ENCODE results near the gene SYPL1. TPM values are rescaled to one million over a fixed set of nuclear protein-coding genes. Genes with fewer than 3 reads are reported as not detected.

SYPL1 gene
- 26.5 TPM for polyA plus RNA-seq (2012; ENCODE audit: insufficient read length, low read depth)

- TF ChIP-seq TAF1 (IDR thresholded peaks at IDR 0.05; ENCODE audit: borderline replicate concordance, insufficient read depth, low read length) (0 out of 2 replicates have a peak, but pooled peaks have one; percentile 43), FOXP2 (optimal IDR thresholded peaks at IDR 0.05; ENCODE audit: borderline replicate concordance, extremely low read depth, extremely low read length, insufficient read depth) (peak; percentile 38), REST (IDR thresholded peaks at IDR 0.05; ENCODE audit: insufficient read depth in 1 of 2, low read depth in 2 of 2, low read length in 2 of 2) (0 out of 4 replicates have a peak, but pooled peaks of 1 of the 2 experiments have one; percentile 43), SIN3A (IDR thresholded peaks at IDR 0.05; ENCODE audit: borderline replicate concordance, insufficient read depth, low read length) (no peak), POLR2AphosphoS5 (IDR thresholded peaks at IDR 0.05; ENCODE audit: low read depth, low read length) (peak; percentile 70)
These were observed at the start of gene SYPL1 for GRCh38 chr7:106112118-106112971. TSS of gene SYPL1 (minus strand) at chr7:106112312. CDS start at chr7:106112208, 104 bp downstream.

GRCh38 chr7:106155027-106155426 is 42.9 kb upstream of the SYPL1 start:
- TF ChIP-seq POLR2AphosphoS5 (IDR thresholded peaks at IDR 0.05; ENCODE audit: low read depth, low read length) (no peak), REST (IDR thresholded peaks at IDR 0.05; ENCODE audit: insufficient read depth in 1 of 2, low read depth in 2 of 2, low read length in 2 of 2) (no peak), TAF1 (IDR thresholded peaks at IDR 0.05; ENCODE audit: borderline replicate concordance, insufficient read depth, low read length) (no peak), FOXP2 (optimal IDR thresholded peaks at IDR 0.05; ENCODE audit: borderline replicate concordance, extremely low read depth, extremely low read length, insufficient read depth) (no peak), SIN3A (IDR thresholded peaks at IDR 0.05; ENCODE audit: borderline replicate concordance, insufficient read depth, low read length) (no peak)

- TF ChIP-seq SIN3A (IDR thresholded peaks at IDR 0.05; ENCODE audit: borderline replicate concordance, insufficient read depth, low read length) (no peak), FOXP2 (optimal IDR thresholded peaks at IDR 0.05; ENCODE audit: borderline replicate concordance, extremely low read depth, extremely low read length, insufficient read depth) (peak; percentile 38)
These were observed 41.9 kb upstream of the SYPL1 start for GRCh38 chr7:106153891-106154449.

DNA sequence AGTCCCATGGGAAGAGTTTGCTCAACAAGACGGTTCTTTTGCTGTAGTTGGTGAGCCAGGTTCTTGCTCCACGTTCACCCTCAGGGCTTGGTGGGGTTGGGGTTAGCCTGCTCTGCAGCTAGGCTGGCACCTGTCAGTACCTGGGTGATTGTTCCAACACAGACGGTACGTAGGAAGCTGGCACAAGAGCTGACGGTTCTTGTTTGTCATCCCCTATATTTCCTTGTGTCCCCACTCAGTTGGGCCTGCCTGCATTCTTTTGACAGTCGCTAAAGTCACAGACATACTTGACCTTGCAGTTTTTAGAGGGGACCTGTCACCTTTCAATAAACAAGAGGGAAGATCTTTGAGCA is 40.2 kb upstream of the SYPL1 start:
- TF ChIP-seq SIN3A (IDR thresholded peaks at IDR 0.05; ENCODE audit: borderline replicate concordance, insufficient read depth, low read length) = no peak
- TF ChIP-seq POLR2AphosphoS5 (IDR thresholded peaks at IDR 0.05; ENCODE audit: low read depth, low read length) = no peak
- TF ChIP-seq REST (IDR thresholded peaks at IDR 0.05; ENCODE audit: insufficient read depth in 1 of 2, low read depth in 2 of 2, low read length in 2 of 2) = no peak
- no peak for TF ChIP-seq FOXP2 (optimal IDR thresholded peaks at IDR 0.05; ENCODE audit: borderline replicate concordance, extremely low read depth, extremely low read length, insufficient read depth)
- TF ChIP-seq TAF1 (IDR thresholded peaks at IDR 0.05; ENCODE audit: borderline replicate concordance, insufficient read depth, low read length) = no peak

DNA sequence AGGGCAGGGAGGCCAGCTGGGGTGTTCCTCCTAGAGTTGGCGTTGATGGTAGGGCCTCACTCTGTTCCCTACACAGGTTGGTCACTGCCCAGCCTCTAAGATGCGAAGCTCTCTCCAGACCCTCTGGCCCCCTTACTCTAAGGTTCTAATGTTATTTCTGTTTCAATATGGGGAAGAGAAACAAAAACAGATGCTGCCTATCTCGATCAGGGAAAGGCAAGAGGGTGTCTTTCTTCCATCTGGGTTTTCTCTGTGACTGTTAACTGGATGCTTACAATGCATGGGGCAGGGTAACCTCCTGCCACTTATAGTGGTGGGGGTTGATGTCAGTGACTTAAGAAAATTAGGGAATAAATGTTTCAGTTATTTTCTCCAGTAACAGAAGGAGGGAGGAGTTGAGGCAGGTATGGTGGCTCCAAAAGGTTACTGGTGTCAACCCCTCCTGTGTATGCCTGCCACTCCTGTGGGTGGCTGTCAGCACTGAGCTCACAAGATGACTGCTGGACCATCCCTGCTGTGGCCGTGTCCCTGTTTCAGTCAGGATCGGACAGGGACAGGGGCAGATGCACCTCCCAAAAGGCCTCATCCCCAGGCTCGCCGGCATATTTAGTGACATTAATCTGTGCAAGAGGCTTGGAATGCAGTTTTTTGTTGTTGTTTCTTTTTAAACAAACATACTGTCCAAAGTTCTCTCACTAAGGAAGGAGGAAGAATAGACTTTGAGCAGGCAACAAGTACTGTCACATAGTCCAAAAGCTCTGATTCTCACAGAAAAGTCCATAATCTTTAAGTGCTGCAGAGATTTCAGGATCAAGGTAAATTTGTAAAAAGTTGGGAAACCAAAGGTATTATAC is 39.6 kb upstream of the SYPL1 start:
- TF ChIP-seq POLR2AphosphoS5 (IDR thresholded peaks at IDR 0.05; ENCODE audit: low read depth, low read length) = no peak

All from PFSK-1 (cell line).